ENCODE data around the gene CCDC70. TPM values are rescaled to one million over a fixed set of nuclear protein-coding genes. Genes with fewer than 3 reads are reported as not detected.

Gene CCDC70
- total RNA-seq, 4 donors from 2014 or later: not detected

DNA sequence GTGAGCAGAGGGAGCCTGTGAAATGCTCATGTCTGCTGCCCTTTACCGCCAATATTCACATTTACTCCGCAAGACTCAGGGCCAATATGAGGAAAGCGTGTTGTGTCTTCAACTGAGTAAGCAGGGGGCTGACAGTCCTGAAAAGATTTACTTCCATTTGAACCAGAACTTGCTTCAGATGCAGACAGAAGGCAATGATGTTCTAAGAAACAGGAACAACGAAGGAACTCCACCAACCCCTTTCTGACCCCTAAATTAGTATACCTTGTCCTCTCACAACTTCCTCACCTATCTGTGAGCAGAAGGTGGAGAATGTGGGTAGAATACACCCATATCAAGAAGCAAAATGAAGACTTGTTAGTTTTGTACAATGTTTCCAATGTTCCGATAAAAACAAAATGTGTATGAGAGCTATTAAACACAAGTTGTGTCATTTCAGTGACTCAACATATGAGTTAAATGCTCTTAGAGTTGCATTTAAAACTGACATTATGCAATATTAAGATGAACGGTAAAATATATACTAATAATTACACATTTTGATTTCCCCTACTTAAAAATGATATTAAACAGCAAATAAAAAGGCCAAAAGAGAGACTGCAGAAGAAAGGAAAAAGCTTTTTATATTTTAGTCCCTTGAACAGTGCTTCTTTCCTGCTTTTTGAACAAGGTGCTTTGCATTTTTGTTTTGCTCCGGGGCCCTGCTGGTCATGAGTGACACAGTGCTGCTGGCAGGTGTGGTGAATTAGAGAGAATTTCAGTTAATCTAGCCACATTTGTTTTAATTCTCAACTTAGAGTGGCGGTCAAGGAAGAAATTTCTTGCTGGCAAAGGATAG lies 32.8 kb upstream of the CCDC70 start:
- ATAC-seq (ENCODE audit: low FRiP score): no peak

DNA sequence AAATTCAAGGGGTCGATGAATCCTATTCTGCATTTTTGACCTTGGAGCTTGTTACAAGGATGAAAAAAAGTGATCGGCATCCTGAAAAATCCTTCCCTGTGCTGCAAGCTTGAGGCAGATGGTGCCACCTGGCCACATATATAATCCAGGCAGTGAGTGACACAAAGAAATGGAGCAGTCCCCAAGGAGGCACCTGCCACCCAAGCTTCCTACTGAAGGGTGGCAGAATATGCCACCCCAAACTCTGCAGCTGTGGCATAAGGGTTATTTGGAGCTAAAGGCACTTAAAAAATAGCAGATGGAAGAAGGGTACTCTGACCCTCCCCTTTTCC lies 32.2 kb upstream of the CCDC70 start:
- no peak for ATAC-seq (ENCODE audit: low FRiP score)
- TF ChIP-seq, protein P1, sequence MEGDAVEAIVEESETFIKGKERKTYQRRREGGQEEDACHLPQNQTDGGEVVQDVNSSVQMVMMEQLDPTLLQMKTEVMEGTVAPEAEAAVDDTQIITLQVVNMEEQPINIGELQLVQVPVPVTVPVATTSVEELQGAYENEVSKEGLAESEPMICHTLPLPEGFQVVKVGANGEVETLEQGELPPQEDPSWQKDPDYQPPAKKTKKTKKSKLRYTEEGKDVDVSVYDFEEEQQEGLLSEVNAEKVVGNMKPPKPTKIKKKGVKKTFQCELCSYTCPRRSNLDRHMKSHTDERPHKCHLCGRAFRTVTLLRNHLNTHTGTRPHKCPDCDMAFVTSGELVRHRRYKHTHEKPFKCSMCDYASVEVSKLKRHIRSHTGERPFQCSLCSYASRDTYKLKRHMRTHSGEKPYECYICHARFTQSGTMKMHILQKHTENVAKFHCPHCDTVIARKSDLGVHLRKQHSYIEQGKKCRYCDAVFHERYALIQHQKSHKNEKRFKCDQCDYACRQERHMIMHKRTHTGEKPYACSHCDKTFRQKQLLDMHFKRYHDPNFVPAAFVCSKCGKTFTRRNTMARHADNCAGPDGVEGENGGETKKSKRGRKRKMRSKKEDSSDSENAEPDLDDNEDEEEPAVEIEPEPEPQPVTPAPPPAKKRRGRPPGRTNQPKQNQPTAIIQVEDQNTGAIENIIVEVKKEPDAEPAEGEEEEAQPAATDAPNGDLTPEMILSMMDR (IDR thresholded peaks at IDR 0.05): no peak
- no peak for DNase-seq (ENCODE audit: low spot score)

More for the DNA sequence above, 32.8 kb upstream of the CCDC70 start:
- TF ChIP-seq, protein P1 (IDR thresholded peaks at IDR 0.05): no peak
- no peak for DNase-seq (ENCODE audit: low spot score)

DNA sequence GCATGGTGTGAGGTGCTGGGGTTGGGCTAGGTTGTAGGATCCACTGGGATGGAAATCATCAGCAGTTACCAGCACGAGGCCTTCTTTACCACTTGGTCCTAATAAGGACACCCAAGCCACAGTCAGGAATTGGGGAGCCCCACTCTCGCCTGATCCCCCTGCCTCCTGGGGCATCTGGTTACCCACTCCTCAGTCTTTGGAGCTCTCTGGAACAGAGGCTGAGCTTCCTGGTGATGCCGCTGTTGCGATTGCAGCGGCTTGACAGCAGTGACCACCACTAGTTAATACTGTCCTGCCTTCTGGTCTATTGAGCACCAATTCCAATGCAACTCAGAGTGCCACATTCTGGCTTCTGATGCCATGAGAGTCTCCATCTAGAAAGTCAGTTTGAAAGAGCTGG lies 30.2 kb upstream of the CCDC70 start:
- no peak for DNase-seq (ENCODE audit: low spot score)
- no peak for ATAC-seq (ENCODE audit: low FRiP score)
- TF ChIP-seq, protein P1 (IDR thresholded peaks at IDR 0.05): no peak

DNA sequence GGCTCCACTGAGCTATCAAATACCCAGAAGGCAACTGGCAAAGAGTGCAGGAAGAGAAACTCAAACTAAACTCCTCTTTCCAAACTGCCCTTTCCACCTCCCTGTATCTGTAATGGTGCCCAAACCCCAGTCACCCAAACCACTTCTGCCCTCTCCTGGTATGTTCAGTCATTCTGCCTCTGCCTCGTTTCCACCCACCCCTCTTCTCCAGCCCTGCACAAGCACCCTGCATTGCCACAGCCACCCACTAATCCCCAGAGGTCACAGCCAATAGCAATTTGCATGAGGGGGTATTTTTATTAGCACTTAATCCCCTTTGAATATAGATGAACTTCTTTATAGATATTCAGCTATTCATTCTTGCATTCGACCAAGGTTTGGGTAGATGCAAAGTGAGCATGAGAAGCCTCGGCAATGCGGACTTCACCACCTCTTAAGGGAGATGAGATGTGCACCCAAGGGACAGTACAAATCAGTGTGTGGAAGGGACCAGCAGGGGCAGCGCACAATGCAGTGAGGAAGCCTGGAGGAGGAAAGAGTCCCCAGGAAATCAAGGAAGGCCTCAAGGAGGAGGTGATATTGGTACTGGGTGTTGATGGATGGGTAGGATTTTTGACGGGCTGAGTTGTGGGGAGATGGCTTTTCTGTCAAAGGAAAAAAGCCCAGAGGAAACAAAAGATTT lies 29.2 kb upstream of the CCDC70 start:
- ATAC-seq (ENCODE audit: low FRiP score) (no peak), DNase-seq (ENCODE audit: low spot score) (no peak)
- TF ChIP-seq, protein P1 (IDR thresholded peaks at IDR 0.05): no peak

DNA sequence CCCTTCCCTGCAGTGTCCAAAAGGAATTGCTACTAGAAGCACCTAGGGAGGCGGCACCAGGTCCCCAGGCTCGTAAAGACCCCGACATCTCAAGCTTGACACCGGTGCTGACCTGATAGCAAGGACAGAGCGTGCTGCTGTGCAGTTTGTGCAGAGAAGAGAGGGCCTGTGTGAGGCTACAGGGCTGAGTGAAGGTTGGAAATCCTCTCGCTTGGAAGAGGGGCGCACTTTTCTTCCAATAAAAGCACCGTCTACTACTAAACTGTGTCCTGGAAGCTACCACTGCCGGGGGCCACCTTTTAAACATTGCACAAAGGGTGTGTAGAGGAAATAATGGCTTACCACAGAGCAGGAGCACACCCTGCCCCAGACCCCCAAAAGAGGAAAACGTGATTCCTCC lies 27.8 kb upstream of the CCDC70 start:
- ATAC-seq (ENCODE audit: low FRiP score) (no peak), DNase-seq (ENCODE audit: low spot score) (no peak)
- TF ChIP-seq, protein P1 (IDR thresholded peaks at IDR 0.05): no peak

DNA sequence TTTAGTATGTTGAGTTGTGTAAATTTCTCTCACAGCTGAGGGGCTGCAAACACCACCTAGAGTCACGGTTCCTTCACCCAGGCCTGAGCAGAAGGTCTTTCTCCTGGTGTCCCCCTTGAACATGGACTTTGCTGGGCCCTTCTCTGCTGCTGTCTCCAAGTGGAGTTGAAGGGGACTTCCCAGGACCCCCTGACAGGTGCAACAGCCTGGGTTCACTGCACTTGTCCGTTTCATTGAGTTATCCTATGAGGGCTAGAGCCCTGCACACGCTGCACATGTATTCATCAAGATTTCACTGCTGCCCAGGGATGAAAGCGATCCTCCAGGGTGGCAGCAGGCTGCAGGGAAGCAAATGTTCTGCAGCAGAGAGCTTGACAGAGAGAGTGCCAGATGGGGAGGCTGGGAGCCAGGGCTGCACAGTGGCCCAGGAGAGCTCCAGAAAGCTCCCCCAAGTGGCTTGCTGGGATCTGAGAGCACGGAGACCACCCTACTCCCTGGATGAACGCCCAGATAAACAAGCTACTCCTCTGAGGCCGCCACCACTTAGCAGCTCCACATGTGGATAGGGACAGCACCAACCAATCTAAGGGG lies 27.1 kb upstream of the CCDC70 start:
- TF ChIP-seq, protein P1 (IDR thresholded peaks at IDR 0.05): no peak
- ATAC-seq (ENCODE audit: low FRiP score) (no peak), DNase-seq (ENCODE audit: low spot score) (no peak)

Measured in omental fat pad (tissue), 4 donors.